ENCODE results near the gene OR10D3.

Gene OR10D3

DNA sequence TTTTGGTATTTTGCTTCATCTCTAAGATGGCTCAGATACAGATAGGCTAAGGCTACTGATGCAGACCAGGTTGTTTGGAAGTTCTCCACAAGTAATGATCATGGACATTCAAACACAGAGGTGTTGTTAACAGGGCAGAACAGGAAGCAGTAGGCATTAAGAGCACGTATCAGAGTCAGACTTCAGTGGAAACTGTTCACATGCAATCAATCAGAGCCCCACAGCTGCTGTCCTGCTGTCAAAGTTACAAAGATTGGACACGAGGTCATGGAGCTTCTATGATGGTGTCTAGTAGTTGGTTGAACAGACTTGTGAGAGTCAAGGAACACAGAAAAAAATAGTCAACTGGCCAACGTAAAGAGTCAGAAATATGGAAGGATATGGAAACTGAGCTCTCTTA, 19.8 kb downstream of the OR10D3 start:
- TF ChIP-seq, protein P1, sequence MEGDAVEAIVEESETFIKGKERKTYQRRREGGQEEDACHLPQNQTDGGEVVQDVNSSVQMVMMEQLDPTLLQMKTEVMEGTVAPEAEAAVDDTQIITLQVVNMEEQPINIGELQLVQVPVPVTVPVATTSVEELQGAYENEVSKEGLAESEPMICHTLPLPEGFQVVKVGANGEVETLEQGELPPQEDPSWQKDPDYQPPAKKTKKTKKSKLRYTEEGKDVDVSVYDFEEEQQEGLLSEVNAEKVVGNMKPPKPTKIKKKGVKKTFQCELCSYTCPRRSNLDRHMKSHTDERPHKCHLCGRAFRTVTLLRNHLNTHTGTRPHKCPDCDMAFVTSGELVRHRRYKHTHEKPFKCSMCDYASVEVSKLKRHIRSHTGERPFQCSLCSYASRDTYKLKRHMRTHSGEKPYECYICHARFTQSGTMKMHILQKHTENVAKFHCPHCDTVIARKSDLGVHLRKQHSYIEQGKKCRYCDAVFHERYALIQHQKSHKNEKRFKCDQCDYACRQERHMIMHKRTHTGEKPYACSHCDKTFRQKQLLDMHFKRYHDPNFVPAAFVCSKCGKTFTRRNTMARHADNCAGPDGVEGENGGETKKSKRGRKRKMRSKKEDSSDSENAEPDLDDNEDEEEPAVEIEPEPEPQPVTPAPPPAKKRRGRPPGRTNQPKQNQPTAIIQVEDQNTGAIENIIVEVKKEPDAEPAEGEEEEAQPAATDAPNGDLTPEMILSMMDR (conservative IDR thresholded peaks at IDR 0.05; ENCODE audit: control insufficient read depth, insufficient read depth, low read depth, low read length) = no peak
- H3K4me3 ChIP-seq (ENCODE audit: control insufficient read depth, low read depth, low read length) = no peak overlapping the region
- no peak for DNase-seq (ENCODE audit: low read depth)

DNA sequence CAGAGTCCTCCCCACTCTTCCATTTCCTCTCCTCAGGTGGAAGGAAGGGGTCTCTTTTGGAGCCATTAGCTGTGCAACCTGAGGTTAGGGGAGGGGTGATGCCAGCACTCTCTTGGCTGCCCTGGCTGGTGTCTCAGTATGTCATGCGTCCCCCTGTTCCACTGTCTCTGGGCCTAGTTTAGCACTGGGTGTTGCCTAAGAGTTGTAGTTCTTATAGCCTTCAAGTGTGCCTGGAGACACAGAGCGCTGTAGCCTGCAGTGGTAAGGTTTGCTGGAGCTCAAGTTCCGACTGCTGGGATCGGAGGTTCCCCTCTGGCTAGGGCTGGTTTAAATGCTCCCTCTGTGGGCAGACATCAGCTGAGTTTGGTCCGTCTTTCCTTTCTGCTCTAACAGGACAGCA, 20.9 kb downstream of the OR10D3 start:
- TF ChIP-seq, protein P1 (conservative IDR thresholded peaks at IDR 0.05; ENCODE audit: control insufficient read depth, insufficient read depth, low read depth, low read length) = no peak
- H3K4me3 ChIP-seq (ENCODE audit: control insufficient read depth, low read depth, low read length) = no peak overlapping the region
- no peak for DNase-seq (ENCODE audit: low read depth)

DNA sequence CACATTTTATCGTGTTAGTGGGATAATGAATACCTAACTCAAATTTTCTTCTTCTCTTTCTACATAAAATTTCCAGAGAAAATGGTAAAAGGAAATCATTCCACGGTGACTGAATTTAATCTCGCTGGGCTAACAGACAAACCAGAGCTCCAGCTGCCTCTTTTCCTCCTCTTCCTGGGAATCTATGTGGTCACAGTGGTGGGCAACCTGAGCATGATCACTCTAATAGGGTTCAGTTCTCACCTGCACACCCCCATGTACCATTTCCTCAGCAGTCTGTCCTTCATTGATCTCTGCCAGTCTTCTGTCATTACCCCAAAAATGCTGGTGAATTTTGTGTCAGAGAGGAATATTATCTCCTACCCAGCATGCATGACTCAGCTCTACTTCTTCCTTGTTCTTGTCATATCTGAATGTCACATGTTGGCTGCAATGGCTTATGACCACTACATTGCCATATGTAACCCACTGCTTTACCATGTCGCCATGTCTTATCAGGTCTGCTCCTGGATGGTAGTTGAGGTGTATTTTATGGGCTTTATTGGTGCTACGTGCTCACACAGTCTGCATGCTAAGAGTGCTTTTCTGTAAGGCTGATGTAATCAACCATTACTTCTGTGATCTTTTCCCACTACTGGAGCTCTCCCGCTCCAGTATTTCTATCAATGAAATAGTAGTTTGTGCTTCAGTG, 24.1 kb downstream of the OR10D3 start:
- no peak for DNase-seq (ENCODE audit: low read depth)
- no peak overlapping the region for H3K4me3 ChIP-seq (ENCODE audit: control insufficient read depth, low read depth, low read length)
- TF ChIP-seq, protein P1 (conservative IDR thresholded peaks at IDR 0.05; ENCODE audit: control insufficient read depth, insufficient read depth, low read depth, low read length) = no peak

DNA sequence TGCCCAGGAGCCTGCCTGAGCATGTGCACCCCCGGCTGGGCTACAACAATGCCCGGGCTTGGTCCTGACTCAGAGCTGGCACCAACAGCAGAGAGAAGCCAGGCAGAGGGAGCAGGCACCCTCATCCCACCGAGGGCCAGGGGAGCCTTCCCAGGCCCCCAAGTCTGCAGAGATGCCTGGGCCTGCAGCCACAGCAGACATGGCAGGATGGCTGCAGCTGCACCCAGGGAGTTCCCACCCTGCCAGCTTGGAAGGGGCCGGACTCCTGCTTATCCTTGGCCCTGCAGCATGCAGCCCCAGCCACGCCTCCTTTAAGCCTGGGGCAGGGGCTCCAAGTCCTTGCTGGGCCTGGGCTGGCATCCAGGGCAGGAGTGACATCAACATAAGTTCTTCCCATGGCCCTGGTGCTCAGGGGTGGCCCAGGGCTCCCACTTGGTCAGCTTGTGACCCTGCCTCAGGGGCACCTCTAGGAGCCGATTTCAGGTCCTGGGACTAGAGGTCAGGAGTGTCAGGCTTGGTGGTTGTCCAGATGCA, 26.7 kb downstream of the OR10D3 start:
- no peak overlapping the region for H3K4me3 ChIP-seq (ENCODE audit: control insufficient read depth, low read depth, low read length)
- no peak for DNase-seq (ENCODE audit: low read depth)
- TF ChIP-seq, protein P1 (conservative IDR thresholded peaks at IDR 0.05; ENCODE audit: control insufficient read depth, insufficient read depth, low read depth, low read length) = no peak

DNA sequence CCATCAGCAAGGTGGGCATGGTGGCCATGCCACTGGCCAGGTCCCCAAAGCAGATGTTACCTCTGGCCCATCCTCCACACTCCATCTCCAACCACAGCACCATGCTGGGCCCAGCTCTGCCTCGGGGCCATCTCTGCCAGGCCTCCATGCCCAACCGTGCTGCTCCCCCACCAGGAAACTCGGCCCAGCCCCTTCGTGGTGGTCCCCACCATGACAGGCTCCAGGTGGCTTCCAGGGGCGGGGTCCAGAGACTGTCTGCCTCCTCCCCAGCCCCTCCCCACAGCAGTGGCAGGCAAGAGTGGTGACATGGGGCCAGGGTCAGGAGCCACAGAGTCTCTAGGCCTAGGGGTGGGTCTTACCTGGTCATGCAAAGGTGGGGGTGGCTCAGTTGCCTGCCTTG, 27.3 kb downstream of the OR10D3 start:
- no peak overlapping the region for H3K4me3 ChIP-seq (ENCODE audit: control insufficient read depth, low read depth, low read length)
- TF ChIP-seq, protein P1 (conservative IDR thresholded peaks at IDR 0.05; ENCODE audit: control insufficient read depth, insufficient read depth, low read depth, low read length) = no peak
- DNase-seq (ENCODE audit: low read depth) = no peak

DNA sequence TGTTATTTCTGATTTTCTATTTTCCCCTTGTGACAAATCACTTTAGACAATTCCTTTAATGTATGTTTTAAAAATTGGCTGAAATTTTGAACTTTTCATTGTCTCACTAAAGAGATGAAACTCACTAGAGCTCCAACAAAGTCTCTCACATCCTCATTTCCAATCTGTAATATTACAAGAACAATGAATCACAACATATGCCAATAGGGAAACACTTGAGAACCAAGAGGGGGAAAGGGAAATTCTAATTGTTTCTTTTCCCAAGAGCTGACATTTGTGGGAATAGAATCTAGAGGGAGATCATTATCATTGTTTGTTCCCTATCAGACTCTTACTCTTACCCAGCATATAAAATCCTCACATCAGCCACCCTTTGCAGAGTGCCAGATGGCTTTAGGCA, 28.2 kb downstream of the OR10D3 start:
- no peak overlapping the region for H3K4me3 ChIP-seq (ENCODE audit: control insufficient read depth, low read depth, low read length)
- DNase-seq (ENCODE audit: low read depth) = no peak
- TF ChIP-seq, protein P1 (conservative IDR thresholded peaks at IDR 0.05; ENCODE audit: control insufficient read depth, insufficient read depth, low read depth, low read length) = no peak

Measured in fibroblast of mammary gland (primary cell).